Stimulated activated CD8-positive, alpha-beta memory T cell treated with anti-CD3 and anti-CD28 coated beads, Interleukin-15, amount 100 ng/mL, for 1 hour (primary cell): ENCODE results near the gene INS.

Source experiments
- DNase-seq: peaks from one replicate; pipeline ENCODE4 v3.0.0-alpha.2; 2020; ENCODE audit warnings: low read depth

INS gene

GRCh38 chr11:2114430-2115241, 46.4 kb downstream of the INS start:
- DNase-seq = no peak

GRCh38 chr11:2113776-2114175, 47.2 kb downstream of the INS start:
- DNase-seq = no peak

GRCh38 chr11:2110521-2110920, 50.5 kb downstream of the INS start:
- no peak for DNase-seq
